Measurements from ENCODE around the gene ZSCAN4. TPM values are rescaled to one million over a fixed set of nuclear protein-coding genes. Genes with fewer than 3 reads are reported as not detected.

Gene ZSCAN4
- total and polyA plus RNA-seq, 2 experiments from 2014 or later: not detected

DNA sequence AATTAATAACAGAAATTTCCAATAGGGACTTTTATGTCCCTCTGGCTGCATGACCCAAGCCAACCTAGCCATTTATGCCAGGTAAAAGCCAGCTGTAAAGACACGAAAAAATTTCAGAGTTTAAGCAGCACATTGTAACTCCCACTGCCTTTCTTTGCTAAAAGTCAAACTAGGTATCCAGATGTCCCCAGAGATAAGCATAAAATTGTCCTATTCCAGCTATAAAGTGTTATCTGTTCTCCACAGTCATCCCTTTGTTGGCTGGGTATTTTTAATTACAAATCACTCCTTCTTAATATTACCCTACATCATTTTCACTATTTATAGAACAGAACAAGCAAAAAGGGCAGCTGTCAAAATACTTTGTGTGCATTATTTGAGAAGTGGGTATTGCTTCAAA, 43.5 kb downstream of the ZSCAN4 start:
- Histone ChIP-seq H3K27ac (no peak overlapping the region), H3K9me3 (ENCODE audit: low read depth) (no peaks in the 10 kb centered on the region), H3K4me3 (no peak overlapping the region), H3K36me3 (replicated peaks; ENCODE audit: insufficient read depth, low read depth) (no peaks in the 10 kb centered on the region), H3K4me2 (no peak overlapping the region), H3K79me2 (peaks cover 16% of the 10 kb centered on the region), H2AFZ (no peak overlapping the region), H3K27me3 (no peaks in the 10 kb centered on the region), H3K4me1 (ENCODE audit: insufficient read depth) (peaks cover 10% of the 10 kb centered on the region), H3K9me2 (replicated peaks; ENCODE audit: insufficient read depth) (no peaks in the 10 kb centered on the region), H4K20me1 (ENCODE audit: insufficient read depth, poor library complexity, severe bottlenecking) (no peaks in the 10 kb centered on the region)
- no peak for DNase-seq (ENCODE audit: low spot score)
- 67% methylated on average over 1 of the region's 1 CpG for WGBS (ENCODE audit: low lambda C conversion rate, missing lambda C conversion rate)
- TF ChIP-seq, protein P1, sequence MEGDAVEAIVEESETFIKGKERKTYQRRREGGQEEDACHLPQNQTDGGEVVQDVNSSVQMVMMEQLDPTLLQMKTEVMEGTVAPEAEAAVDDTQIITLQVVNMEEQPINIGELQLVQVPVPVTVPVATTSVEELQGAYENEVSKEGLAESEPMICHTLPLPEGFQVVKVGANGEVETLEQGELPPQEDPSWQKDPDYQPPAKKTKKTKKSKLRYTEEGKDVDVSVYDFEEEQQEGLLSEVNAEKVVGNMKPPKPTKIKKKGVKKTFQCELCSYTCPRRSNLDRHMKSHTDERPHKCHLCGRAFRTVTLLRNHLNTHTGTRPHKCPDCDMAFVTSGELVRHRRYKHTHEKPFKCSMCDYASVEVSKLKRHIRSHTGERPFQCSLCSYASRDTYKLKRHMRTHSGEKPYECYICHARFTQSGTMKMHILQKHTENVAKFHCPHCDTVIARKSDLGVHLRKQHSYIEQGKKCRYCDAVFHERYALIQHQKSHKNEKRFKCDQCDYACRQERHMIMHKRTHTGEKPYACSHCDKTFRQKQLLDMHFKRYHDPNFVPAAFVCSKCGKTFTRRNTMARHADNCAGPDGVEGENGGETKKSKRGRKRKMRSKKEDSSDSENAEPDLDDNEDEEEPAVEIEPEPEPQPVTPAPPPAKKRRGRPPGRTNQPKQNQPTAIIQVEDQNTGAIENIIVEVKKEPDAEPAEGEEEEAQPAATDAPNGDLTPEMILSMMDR (IDR thresholded peaks at IDR 0.05; ENCODE audit: poor library complexity): no peak
- TF ChIP-seq EZH2 (IDR thresholded peaks at IDR 0.05; ENCODE audit: borderline replicate concordance) (no peak), EZH2phosphoT487 (IDR thresholded peaks at IDR 0.05; ENCODE audit: low read depth, severe bottlenecking, unreplicated experiment) (no peak)

DNA sequence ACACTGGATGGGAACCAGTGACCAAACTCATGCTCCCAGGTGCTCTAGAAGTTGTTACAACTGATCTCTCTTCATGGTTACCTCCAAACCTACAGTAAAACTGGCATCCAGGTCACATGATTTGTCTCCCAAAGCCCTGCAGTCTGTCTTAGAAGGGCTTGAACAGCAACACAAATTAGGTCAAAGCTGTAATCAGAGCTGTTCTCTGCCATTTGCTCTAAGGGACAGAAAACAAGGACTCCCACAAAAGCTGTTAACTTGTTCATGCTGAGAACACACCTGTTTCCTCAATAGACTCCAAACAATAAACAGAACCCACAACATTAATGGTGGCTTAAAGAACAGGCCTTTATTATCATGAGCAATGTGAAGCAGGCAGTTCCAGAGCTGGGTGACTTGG, 50.7 kb downstream of the ZSCAN4 start:
- Histone ChIP-seq H2AFZ (no peak overlapping the region), H3K4me2 (no peak overlapping the region), H3K4me1 (ENCODE audit: insufficient read depth) (no peaks in the 10 kb centered on the region), H3K79me2 (peaks cover 7% of the 10 kb centered on the region), H3K27me3 (no peaks in the 10 kb centered on the region), H3K36me3 (replicated peaks; ENCODE audit: insufficient read depth, low read depth) (peaks cover 4% of the 10 kb centered on the region), H3K9me2 (replicated peaks; ENCODE audit: insufficient read depth) (no peaks in the 10 kb centered on the region), H3K27ac (no peak overlapping the region), H3K4me3 (no peak overlapping the region), H3K9me3 (ENCODE audit: low read depth) (peaks cover 6% of the 10 kb centered on the region), H4K20me1 (ENCODE audit: insufficient read depth, poor library complexity, severe bottlenecking) (no peaks in the 10 kb centered on the region)
- DNase-seq (ENCODE audit: low spot score): no peak
- TF ChIP-seq EZH2phosphoT487 (IDR thresholded peaks at IDR 0.05; ENCODE audit: low read depth, severe bottlenecking, unreplicated experiment) (no peak), EZH2 (IDR thresholded peaks at IDR 0.05; ENCODE audit: borderline replicate concordance) (no peak)
- TF ChIP-seq, protein P1 (IDR thresholded peaks at IDR 0.05; ENCODE audit: poor library complexity): no peak

DNA sequence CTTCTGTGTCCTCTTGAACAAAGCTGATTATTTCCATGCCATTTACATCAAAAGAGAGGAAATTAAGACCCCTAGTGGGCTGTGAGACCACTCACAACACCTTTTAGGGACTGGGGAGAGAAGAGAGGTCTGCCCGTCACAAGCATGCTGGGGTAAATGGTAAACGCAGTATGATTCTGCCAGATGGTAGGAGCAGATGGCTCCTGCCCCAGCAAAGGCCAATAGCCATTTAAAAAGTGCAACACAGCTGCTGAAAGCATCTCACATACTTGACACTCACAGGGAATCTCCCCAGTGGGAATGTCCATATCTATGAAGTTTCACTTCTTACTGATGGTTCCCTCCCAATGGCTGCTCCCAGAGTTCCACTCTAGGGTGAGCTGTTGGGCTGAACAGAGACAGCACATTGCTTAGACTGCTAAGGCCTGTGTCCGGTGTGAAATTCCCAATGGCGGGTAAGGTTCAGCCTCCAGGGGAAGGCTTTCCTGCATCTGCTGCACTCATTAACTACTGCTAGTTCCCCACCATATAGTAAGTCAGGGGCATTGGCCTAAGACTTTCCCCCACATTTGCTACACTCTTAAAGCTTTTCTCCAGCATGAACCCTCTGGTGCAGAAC, 51.3 kb downstream of the ZSCAN4 start:
- DNase-seq (ENCODE audit: low spot score): no peak
- no peaks in the 10 kb centered on the region for H3K4me1 ChIP-seq (ENCODE audit: insufficient read depth)
- no peaks in the 10 kb centered on the region for H4K20me1 ChIP-seq (ENCODE audit: insufficient read depth, poor library complexity, severe bottlenecking)
- H3K4me3 ChIP-seq: no peak overlapping the region
- no peaks in the 10 kb centered on the region for H3K27me3 ChIP-seq
- no peak overlapping the region for H3K4me2 ChIP-seq
- H3K9me2 ChIP-seq (replicated peaks; ENCODE audit: insufficient read depth): no peaks in the 10 kb centered on the region
- peaks cover 6% of the 10 kb centered on the region for H3K9me3 ChIP-seq (ENCODE audit: low read depth)
- peaks cover 12% of the 10 kb centered on the region for H3K79me2 ChIP-seq
- no peak overlapping the region for H2AFZ ChIP-seq
- 96% methylated on average over 4 of the region's 4 CpGs for WGBS (ENCODE audit: low lambda C conversion rate, missing lambda C conversion rate)
- TF ChIP-seq EZH2 (IDR thresholded peaks at IDR 0.05; ENCODE audit: borderline replicate concordance): no peak
- TF ChIP-seq EZH2phosphoT487 (IDR thresholded peaks at IDR 0.05; ENCODE audit: low read depth, severe bottlenecking, unreplicated experiment): no peak
- TF ChIP-seq, protein P1 (IDR thresholded peaks at IDR 0.05; ENCODE audit: poor library complexity): no peak
- H3K27ac ChIP-seq: no peak overlapping the region
- peaks cover 4% of the 10 kb centered on the region for H3K36me3 ChIP-seq (replicated peaks; ENCODE audit: insufficient read depth, low read depth)
